Mucosa of rectum (tissue), 2 donors: ENCODE data around the gene KIF26B.
"Not testable (repeated sequence)": the region's sequence is repeated elsewhere in the genome, so short reads cannot be mapped to it uniquely, and the experiment has no call there.

ENCODE experiments used
- H3K27ac ChIP-seq, 2 donors: one replicate each; pipeline ENCODE4 v1.7.0; 2013; ENCODE audit warnings: inconsistent platforms in 2 of 2, low read depth in 2 of 2, low read length in 2 of 2
- H3K27me3 ChIP-seq, 2 donors: one replicate each; pipeline ENCODE4 v1.7.0; 2013; ENCODE audit warnings: low read length in 2 of 2; ENCODE audit not compliant: control insufficient read depth in 2 of 2, insufficient read depth in 2 of 2
- H3K36me3 ChIP-seq, 2 donors: one replicate each; pipeline ENCODE4 v1.7.0; 2013; ENCODE audit warnings: low read length in 2 of 2; ENCODE audit not compliant: control insufficient read depth in 2 of 2, insufficient read depth in 2 of 2
- H3K4me1 ChIP-seq, 2 donors: one replicate each; pipeline ENCODE4 v1.7.0; 2013; ENCODE audit warnings: low read length in 2 of 2, mild to moderate bottlenecking in 1 of 2; ENCODE audit not compliant: control insufficient read depth in 2 of 2, insufficient read depth in 2 of 2
- H3K4me3 ChIP-seq, 2 donors: one replicate each; pipeline ENCODE4 v1.7.0; 2013; ENCODE audit warnings: low read length in 2 of 2
- H3K9ac ChIP-seq, 2 donors: one replicate each; pipeline ENCODE4 v1.7.0; 2013; ENCODE audit warnings: low read length in 2 of 2, low read depth in 1 of 2, mild to moderate bottlenecking in 1 of 2
- H3K9me3 ChIP-seq, 2 donors: one replicate each; pipeline ENCODE4 v1.7.0; 2013; ENCODE audit warnings: low read length in 2 of 2; ENCODE audit not compliant: control insufficient read depth in 2 of 2
- donor health status: healthy.
- donor health status: Normal muscosa, but diverticular disease.

KIF26B gene

GRCh38 chr1:245325922-245326795 is 171.4 kb downstream of the KIF26B start:
- Histone ChIP-seq H3K4me3 (no peak overlapping the region), H3K27me3 (no peaks in the 10 kb centered on the region), H3K36me3 (no peaks in the 10 kb centered on the region), H3K9ac (no peak overlapping the region), H3K9me3 (no peaks in the 10 kb centered on the region), H3K27ac (no peak overlapping the region), H3K4me1 (no peaks in the 10 kb centered on the region)

DNA sequence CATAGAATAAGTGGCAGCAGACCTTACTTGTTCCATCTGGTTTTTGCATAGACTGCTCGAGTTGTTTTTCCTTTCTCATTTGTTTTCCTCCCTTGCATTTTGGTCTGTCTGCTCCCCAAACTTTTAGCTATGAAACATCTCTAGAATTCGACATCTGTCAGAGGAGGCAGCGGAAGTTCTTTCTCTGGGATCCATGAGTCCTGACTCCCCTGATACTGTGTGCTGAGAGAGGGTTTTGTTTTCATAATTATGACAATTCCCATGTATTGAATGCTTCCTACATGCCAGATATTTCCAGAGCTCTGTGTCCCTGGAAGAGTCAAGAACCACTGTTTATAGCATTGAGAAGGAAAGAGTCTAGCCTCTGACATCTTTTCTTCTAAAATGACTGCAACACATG is 172.6 kb downstream of the KIF26B start:
- Histone ChIP-seq H3K36me3 (no peaks in the 10 kb centered on the region), H3K27me3 (no peaks in the 10 kb centered on the region), H3K9ac (no peak overlapping the region), H3K4me1 (no peaks in the 10 kb centered on the region), H3K4me3 (no peak overlapping the region), H3K9me3 (no peaks in the 10 kb centered on the region), H3K27ac (no peak overlapping the region)

DNA sequence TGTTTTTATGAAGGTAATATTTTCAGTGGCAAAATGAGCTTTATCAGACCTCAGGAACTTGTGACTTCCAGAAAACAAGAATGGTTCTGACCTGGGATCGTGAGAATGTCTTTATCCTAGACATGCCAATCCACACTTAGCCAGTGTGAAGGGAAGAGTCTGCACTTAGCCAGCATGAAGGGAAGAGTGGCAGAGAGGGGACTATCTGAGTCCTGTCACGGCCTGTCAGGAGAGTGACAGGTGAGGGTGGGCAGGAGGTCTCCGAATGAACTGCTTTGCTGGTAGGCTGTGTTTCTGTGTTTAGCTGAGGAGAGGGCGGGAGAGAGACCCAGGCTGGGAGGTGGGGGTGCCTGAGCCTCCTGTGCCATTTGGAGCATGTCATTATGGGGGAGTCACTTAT is 173.1 kb downstream of the KIF26B start:
- Histone ChIP-seq H3K27me3 (no peaks in the 10 kb centered on the region), H3K9me3 (no peaks in the 10 kb centered on the region), H3K9ac (no peak overlapping the region), H3K4me3 (no peak overlapping the region), H3K27ac (no peak overlapping the region), H3K36me3 (no peaks in the 10 kb centered on the region), H3K4me1 (no peaks in the 10 kb centered on the region)

GRCh38 chr1:245330951-245331350 is 176.2 kb downstream of the KIF26B start:
- no peaks in the 10 kb centered on the region for H3K9me3 ChIP-seq
- H3K27ac ChIP-seq = no peak overlapping the region
- H3K36me3 ChIP-seq = no peaks in the 10 kb centered on the region
- H3K27me3 ChIP-seq = no peaks in the 10 kb centered on the region
- no peak overlapping the region for H3K4me3 ChIP-seq
- H3K4me1 ChIP-seq = no peaks in the 10 kb centered on the region
- no peak overlapping the region for H3K9ac ChIP-seq

GRCh38 chr1:245332085-245332484 is 177.3 kb downstream of the KIF26B start:
- Histone ChIP-seq H3K4me3 (no peak overlapping the region), H3K9ac (no peak overlapping the region), H3K36me3 (no peaks in the 10 kb centered on the region), H3K27me3 (no peaks in the 10 kb centered on the region), H3K4me1 (no peaks in the 10 kb centered on the region), H3K9me3 (no peaks in the 10 kb centered on the region), H3K27ac (no peak overlapping the region)

DNA sequence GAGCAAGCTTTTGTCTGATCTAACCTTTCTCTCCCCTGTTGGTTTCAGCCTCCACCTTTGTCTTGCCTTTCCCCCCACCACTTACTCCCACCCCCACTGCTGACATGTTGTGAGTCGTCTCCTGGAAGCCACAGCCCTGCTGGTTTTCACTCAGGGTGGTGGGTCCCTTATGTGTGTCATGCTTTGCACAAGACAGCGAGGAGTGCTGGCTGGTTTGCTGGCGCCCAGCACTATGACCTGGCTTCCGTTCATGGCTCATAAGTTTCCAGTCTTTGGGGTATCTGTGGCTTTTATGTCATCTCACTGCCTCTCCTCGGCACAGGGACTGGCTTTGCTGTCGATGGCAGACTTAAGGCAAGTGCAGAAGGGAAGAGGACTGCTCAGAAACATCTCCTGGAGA is 177.7 kb downstream of the KIF26B start:
- H3K4me3 ChIP-seq = no peak overlapping the region
- H3K4me1 ChIP-seq = no peaks in the 10 kb centered on the region
- H3K27ac ChIP-seq = no peak overlapping the region
- H3K9ac ChIP-seq = no peak overlapping the region
- no peaks in the 10 kb centered on the region for H3K36me3 ChIP-seq
- H3K9me3 ChIP-seq = no peaks in the 10 kb centered on the region
- H3K27me3 ChIP-seq = no peaks in the 10 kb centered on the region

DNA sequence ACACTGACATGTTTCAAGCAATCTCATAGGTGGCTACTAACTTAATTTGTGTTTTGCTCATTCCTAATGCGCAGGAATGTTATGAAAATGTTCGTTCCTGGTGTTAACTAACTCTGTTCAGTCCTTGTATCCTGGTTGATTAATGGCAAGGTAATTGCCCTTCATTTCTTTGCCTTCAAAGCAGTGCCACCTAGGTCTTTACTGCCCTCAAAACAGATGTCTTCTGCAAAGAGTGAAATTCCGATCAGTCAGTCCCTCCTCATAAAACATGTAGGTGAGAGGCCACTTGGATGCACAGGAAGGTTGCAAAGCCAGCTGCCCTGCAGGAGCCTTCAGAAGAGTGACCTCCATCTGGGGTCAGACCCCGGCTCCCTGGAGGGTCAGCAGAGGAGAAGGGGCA is 179.4 kb downstream of the KIF26B start:
- Histone ChIP-seq H3K4me1 (no peaks in the 10 kb centered on the region), H3K9me3 (no peaks in the 10 kb centered on the region), H3K36me3 (no peaks in the 10 kb centered on the region), H3K27me3 (no peaks in the 10 kb centered on the region), H3K4me3 (no peak overlapping the region), H3K9ac (no peak overlapping the region), H3K27ac (no peak overlapping the region)

GRCh38 chr1:245334827-245335490 is 180.2 kb downstream of the KIF26B start:
- H3K36me3 ChIP-seq = no peaks in the 10 kb centered on the region

GRCh38 chr1:245335684-245336083 is 180.9 kb downstream of the KIF26B start:
- H3K4me1 ChIP-seq, H3K9ac ChIP-seq, H3K9me3 ChIP-seq, H3K27me3 ChIP-seq, H3K27ac ChIP-seq, H3K4me3 ChIP-seq, H3K36me3 ChIP-seq: not testable (repeated sequence)

More at GRCh38 chr1:245334827-245335490, 180.2 kb downstream of the KIF26B start:
- H3K4me3 ChIP-seq = no peak overlapping the region
- H3K27me3 ChIP-seq = no peaks in the 10 kb centered on the region
- H3K4me1 ChIP-seq = no peaks in the 10 kb centered on the region
- H3K9ac ChIP-seq = no peak overlapping the region
- H3K9me3 ChIP-seq = no peaks in the 10 kb centered on the region
- H3K27ac ChIP-seq = no peak overlapping the region

DNA sequence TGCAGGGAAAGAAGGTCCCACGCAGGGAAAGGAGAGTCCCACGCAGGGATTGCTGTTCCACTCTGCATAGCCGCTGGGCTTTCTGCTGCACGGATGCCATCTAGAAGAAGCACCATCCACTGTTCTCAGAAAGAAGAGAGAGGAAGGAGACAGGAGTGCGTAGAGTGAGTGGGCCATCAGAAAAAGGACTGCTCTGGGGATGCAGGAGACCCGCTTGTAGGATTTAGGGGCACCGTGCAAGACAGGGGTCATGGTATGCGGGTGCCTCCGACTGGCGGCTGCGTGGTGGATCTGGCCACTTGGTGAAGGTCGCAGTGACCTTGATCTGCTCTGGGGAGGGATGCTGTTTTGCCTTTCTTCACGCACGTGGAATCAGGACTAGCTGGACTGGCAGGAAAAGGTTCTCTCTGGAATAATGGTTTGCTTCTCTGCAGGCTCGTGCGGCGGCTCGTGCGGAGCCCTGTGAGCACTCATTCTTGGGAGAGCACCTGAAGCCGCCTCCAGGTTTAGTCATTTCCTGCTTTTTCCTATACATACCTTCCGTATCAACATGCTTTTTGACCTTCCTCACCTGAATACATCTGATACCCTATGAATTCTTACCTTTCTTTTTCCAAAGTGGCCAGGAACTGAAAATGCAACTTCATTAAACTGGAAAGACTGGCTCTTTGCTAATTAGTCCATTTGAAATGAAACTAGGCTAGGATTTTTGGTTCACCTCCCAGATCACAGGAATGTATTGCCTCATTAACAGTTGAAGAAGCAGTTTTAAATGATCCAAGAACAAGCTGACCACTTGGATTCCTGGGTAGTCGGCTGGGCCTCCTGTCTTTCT is 181.6 kb downstream of the KIF26B start:
- Histone ChIP-seq H3K27ac (no peak overlapping the region), H3K27me3 (no peaks in the 10 kb centered on the region), H3K9me3 (no peaks in the 10 kb centered on the region), H3K9ac (no peak overlapping the region), H3K36me3 (no peaks in the 10 kb centered on the region), H3K4me1 (no peaks in the 10 kb centered on the region), H3K4me3 (no peak overlapping the region)
